Erythroblast (primary cell): ENCODE measurements around the gene BLM.

Experiments used
- GATA1 ChIP-seq: IDR thresholded peaks from 2 replicates; pipeline ENCODE4 v1.6.1; 2011; ENCODE audit warnings: low read depth, mild to moderate bottlenecking, control low read depth, low read length, moderate library complexity
- POLR2A ChIP-seq: IDR thresholded peaks from 2 replicates; pipeline ENCODE4 v1.6.1; 2011; ENCODE audit warnings: mild to moderate bottlenecking, low read length

GRCh38 chr15:90782442-90782841 lies 65.3 kb downstream of the BLM start:
- TF ChIP-seq POLR2A (no peak), GATA1 (no peak)
